Activated CD8-positive, alpha-beta memory T cell treated with anti-CD3 and anti-CD28 coated beads for 24 hours (primary cell): ENCODE measurements around the gene DNAJC5.

ENCODE experiments used
- DNase-seq: peaks from one replicate; pipeline ENCODE4 v3.0.0-alpha.2; 2020

DNAJC5 gene

DNA sequence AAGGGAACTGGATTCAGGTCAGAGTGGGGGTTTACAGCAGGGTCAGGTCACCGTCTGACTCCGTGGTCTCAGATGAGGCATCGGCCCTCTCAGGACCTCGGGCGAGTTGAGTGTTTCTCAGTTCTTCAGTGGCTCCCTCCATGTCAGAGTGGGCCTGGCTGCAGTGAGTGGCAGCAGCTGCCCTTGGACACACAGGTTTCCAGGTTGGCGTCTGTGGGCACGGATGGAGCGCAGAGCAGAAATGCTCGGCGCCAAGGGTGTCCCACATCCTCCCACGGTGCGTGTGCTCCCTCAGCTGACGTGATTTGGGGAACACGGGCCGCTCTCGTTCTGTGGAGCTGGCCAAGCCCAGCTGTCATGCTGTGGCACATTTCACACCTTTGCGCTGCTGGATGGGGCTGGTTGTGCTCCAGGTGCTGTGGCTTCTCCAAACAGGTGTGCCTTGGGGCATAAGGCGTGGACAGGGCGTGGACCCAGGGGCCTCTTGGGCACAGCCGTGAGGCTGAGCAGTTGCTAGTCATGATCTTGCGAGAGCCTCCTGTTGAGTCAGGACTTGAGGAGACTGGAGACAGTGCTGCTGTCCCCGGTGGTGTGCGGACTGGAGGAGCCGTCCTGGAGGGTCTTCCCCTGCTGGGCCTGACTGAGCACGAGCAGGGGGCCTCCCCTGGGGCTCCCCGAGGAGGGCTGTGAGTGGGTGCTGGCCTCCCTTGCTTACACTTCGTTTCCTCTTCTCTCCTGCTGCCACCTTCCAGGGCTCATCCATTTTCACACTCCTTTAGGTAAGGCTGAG, 9.5 kb upstream of the DNAJC5 start:
- no peak for DNase-seq

DNA sequence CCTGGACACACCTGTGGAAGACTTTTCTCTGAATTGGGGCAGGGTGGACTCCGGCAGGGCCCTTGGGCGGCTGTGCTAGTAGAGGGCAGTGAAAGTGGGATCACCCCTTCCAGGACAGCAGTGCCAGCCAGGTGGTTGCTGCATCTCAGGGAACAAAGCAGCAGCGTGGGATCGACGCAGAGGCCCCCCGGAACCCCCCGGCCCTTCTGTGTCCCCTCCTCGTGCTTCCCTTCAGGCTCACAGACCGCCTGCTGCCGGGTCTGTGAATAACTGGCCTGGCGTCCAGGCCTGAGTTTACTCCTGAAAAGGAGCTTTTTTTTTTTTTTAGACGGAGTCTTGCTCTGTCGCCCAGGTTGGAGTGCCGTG, 8.9 kb upstream of the DNAJC5 start:
- DNase-seq = no peak

DNA sequence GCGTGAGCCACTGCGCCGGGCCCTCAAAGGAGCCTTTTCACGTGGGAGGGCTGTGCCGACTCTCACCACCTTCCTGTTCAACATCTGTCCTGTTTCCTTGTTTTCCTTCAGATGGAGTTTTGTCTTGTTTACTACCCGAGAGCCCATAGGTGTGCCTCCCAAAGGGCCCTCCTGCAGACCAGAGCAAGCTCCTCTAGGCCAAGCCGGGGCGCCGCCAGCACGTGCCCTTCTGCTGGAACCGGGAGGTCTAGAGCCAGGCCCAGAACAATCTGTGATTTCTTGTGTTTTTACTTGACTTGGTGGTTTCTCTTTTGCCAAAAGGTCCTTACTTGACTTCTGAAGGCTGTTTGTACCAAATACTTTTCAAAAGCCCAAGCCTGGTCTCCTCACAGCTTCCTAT, 8.0 kb upstream of the DNAJC5 start:
- DNase-seq = no peak

DNA sequence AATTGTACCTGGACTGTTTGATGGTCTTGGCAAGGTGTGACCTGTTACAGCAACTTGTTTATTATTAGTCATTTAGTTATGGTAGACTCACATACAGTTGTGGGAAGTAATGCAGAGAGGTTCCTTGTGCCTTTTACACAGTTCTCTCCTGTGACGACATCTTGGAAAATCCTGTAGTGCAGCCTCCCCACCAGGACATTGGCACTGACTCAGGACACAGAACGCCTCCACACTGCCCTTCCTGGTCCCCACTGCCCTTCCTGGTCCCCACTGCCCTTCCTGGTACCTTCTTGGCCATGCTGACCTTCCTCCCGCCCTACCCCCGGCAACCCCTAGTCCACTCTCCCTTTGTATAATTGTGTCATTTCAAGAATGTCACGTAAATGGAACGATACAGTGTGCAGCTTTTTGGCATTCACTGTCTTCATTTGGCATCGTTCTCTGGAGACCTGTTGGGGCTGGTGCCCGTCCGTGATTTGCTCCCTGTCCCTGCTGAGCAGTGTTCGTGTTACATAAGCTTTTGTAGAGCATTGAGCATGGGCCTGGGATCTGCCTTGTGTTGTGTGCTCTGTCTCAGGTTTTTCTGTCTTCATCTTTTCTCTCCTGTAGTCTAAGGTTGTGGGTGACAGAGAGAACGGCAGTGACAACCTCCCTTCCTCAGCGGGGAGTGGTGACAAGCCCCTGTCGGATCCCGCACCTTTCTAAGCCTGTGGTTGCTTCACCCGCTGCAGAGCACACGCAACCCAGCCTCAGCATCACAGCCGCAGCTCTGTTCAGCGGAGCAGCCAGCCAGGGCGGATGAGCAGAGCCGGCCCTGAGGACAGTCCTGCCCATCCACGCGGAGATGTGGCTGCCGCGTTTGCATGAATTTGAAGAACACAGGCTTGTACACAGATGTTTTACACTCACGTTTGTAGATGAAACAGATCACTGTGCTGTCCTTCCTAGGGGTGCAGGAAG, 5.4 kb upstream of the DNAJC5 start:
- no peak for DNase-seq

DNA sequence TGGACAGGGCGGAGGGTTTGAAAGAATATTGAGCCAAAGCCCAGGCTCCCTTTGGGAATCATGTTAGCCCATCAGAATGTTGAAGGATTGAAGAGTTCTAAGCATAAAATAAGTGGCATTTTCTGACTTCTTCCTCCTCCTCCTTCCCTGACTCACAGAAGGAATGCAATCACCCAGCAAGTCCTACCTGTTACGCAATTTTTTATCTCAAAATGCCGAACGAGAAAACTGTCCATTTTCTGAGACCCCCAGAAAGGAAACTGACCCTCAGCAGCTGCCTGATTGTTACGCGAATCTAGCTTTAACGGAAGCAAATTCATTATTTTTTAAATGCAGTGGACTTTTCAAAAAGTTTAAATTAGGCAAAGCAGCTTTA, 4.7 kb upstream of the DNAJC5 start:
- DNase-seq = no peak

DNA sequence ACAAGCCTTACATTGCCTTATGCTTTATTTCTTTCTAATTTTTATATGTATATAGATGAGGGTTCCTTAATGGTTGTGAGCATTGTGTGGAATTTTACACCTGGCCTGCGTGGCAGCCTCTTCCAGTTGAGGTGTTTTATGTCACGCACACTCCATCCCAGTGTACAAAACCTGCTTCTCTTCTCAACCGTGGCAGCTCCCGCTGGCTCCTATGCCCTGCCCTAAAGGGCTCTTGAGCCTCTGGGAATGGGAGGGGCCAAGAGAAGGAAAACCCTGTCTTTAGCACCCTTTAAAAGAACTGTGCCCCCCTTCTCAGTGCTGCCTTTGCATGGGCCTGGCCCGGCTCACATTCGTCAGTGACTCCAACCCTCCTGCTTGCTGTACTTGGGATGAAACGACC, 4.3 kb upstream of the DNAJC5 start:
- DNase-seq = no peak

DNA sequence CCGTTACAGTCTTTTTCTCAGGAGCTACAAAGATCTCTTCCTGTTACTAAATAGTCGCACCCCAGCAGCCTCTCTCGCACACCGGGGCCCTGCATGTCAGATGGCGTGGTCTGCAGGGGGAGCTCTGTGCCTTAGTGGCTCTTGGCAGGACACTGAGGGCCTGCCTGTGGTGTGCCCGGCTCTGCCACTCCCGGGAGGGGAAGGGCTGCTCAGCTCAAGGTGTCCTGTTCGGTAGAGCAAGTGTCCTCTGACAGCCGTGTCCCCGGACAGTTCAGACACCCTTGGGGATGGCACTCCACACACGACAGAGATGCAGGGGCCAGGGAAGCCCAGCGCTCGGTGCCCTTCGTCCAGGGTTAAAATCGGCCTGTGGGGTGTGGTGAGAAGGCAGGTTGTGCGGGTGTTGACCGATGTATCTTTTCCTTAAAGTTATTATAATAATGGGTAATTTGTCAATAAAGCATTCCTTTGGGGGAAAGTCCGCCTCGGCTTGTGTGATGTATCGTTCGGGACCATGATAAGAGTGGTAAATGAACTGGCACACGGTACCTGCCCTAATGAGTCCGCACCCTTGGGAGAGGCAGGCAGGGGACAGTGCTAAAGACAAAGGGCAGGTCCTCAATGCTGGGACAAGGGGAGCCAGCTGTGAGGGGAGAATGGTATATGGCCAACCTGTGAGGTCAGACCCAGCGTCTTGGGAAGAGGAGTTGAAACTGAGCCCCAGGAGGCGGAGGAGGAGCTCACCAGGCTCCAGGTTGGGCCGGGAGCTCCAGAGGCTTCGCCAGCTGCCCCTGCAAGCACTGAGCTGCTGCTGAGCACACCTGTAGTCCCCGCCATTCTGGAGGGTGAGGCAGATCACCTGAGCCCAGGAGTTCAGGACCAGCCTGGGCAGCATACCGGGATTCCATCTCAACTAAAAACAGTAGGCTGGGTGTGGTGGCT, 3.6 kb upstream of the DNAJC5 start:
- no peak for DNase-seq

DNA sequence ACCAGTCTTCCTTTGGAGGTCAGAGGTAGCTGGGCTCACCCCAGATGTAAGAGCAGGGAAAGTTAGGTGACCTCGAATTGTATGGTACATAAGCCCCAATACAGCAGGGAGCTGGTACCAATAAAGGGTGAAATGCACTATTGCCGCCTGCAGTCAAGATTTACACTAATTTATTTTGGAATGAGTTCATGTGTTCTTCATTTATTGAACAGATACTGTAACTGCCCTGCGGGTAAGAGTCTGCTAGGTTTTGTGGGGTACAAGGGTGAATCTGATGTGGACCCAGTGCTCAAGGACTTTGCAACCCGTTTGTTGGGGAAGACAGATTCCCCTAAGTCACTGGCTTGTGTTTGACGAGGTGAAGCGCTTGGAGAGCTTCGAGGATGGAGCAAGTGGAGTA, 2.5 kb upstream of the DNAJC5 start:
- no peak for DNase-seq

DNA sequence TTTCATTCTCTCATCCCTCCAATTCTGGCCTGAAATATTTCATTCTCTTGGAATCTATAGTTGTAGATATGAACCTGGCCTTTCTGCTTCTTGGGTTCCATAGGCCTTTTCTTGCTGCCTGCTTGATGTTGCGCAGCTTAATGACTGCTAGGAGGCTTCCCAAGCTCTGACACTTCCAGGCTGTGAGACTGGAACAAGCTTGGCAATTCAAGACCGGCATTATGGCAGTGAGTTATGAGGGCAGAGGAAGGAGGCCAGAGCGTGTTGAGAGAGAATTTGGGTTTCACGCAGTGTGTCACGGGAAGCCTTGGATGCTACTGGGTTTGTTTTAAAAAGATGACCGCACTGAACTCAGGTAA, 948 bp upstream of the DNAJC5 start:
- DNase-seq = no peak

DNA sequence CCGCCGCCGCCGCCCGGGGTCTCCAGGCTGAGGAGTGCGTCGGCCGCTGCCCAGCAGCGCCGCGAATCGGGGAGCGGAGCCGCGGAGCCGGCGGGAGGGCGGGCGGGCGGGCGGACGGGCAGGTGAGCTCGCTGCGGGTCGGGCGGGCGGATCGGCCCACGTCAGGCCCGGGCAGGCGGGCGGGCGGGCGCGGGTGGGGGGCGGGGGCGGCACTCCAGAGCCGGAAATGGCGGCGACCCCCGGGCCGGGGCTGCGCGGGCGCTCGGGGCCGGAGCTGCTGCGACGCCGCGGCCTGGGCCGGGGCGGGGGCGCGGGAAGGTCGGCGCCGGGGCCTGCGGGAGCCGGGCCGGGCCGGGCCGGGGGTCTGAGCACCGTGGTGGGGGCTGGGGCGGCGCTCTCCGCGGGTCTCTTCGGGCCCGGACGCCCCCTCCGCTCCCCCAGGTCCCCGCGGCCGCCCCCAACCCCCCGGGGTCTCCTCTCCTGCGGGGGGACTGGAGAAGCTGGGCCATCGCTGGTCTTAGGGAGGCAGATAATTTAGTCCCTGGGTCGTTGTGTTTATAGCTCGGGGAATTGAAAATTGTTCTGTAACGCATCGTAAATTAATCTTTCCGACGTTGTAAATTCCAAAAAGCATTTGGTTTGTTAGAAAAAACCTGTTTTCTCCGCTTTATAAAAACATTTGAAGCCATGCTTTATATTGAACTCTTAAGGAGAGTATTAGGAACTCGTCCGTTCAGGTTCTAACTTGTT, 451 bp downstream of the DNAJC5 start:
- no peak for DNase-seq

DNA sequence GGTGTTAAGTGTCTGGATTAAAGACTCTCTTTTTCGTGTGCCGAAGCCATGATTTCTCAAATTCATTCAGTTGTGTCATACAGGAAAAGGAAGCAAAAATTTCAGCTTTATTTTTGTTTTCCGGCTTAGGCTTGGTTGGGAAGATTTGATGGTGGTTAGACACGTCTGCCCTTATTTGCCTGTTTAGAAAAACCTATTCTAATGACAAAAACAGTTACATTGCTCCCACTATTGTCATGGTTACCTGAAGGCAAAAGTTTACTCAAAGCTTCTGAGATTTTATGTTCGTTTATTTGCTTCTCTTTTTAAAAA, 982 bp downstream of the DNAJC5 start:
- no peak for DNase-seq

DNA sequence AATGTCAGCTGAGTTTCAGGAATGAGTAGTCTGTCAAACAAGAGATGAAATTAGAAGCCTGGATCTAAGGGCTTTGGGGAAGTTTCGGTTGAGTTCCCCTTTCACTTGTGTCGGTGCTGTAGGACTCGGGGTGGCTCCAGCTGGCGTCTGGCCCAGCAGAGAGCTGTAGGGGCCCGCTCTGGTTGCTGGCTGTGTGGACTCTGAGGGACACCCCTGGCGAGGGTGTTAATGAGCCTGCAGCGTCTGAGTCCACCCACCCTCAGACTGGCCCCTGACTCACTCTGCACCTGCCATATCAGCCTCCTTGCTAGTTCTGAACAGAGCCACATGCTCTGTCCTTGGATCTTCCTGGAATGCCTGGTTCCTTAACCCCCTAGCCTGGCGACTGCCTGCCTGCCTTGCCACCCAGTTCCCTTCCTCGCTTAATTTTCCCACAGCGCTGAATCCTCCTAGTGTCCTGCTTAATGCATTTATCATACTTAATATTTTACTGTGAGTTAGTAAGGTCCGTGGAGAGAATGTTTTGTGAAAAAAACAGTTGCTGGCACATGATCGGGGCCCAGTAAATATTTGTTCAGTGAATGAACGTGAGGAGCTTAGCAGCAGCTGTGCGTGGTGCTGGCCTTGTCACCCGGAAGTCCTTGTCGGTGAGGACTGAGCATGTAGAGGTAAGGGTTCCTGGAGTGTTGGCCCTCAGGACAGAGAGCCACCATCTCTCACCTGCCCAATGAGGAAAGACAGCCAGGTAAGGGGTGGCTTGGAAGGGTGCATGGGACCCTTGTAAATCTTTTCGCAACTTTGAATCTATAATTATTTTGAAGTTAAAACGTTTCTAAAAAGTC, 1.6 kb downstream of the DNAJC5 start:
- peak; percentile 68 for DNase-seq

DNA sequence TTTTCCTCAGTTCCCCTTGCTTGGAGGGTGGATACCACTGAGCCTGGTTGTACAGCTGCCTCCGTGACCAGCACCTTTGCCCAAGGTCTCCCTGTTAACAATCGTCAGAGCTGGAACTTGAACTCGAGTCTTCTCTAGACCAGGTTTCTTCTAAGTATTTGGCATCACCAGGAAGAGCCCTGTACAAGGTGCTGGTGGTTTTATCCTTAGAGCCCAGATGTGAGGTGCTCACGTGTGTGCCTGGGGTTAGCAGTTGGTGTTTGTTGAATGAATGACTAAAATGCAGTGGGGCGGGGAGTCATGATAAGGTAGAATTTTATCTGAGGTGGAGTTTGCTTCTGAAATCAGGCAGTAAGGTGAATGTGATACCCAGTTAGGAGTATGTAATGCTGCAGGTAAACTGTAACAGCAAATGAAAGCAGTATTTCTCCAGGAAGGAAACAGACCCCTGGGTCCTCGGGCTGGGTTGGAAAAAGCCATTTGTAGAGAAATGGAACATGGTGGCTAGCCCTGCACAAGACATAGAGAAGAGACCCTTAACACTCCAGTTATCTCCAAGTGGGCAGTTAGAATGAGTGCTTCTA, 3.1 kb downstream of the DNAJC5 start:
- DNase-seq = no peak

DNA sequence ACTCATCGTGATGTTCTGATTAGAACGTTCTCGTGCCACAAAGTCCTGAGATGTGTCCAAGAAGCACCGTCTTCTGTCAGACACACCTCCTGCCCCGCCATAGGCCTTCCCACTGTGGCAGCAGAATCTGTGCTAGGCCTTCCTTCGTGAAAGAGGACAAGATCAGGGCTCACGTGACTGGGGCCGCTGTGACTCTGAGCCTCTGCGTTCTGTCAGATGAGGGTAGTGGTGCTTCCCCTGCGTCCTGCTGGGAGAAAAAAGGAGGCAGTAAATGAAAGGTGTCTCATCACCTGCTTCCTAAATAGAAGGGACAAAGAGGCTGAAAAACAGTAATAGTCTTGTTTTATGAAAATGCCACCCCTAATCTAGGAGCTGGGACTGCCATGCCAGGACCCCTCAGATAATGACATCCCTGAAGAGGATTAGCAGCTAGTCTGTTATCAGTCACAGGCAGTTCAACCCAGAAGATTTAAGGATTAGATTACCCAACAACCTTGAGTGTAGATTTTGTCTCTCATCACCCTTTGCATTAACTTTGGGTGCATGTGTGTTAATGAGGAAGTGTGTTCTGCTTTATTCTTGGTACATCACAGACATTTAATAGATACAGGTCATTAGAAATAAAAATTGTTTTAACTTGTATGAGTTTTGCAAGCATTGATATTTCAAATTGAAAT, 4.1 kb downstream of the DNAJC5 start:
- DNase-seq = no peak

DNA sequence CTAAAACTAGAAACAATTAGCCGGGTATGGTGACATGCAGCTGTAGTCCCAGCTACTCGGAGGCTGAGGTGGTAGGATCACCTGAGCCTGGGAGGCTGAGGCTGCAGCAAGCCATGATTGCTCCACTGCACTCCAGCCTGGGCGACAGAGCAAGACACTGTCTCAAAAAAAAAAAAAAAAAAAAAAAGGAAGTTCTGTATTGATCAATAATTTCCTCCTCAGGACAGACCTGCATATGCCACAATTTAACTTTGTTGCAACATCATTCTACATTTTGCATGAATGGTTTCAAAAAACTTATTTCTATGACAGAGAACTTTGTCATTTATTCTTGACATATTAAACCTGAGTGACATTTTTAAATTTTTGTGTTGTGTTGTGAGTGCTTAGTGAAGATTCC, 5.5 kb downstream of the DNAJC5 start:
- DNase-seq = no peak

DNA sequence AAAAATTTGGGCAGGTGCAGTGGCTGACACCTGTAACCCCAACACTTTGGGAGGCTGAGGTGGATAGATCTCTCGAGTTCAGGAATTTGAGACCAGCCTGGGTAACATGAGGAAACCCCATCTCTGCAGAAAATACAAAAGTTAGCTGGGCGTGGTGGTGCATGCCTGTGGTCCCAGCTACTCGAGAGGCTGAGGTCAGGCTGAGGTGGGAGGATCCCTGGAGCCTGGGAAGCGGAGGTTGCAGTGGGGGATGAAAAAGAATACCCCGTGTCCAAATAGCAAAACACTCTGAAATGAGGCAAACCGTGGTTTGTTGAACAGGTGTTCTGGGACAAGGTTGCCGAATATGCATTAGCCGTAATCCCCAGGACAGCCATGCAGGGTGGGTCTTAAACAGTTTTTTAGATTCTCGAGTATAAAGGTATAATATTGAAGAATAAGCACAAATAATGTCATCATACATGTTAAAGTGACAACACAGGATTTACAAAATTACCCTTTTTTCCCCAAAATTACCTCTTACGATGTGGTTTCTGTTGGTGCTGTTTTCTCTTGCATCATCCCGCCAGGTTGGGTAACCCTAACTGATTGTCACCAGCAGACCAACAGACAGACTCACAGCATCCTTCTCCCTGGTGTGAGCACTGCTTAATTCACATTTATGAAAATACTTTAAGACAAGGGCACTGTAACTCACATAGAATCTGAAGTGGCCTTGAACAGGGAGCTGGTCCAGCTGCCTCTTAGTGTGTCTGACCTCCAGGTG, 9.1 kb downstream of the DNAJC5 start:
- DNase-seq = no peak

DNA sequence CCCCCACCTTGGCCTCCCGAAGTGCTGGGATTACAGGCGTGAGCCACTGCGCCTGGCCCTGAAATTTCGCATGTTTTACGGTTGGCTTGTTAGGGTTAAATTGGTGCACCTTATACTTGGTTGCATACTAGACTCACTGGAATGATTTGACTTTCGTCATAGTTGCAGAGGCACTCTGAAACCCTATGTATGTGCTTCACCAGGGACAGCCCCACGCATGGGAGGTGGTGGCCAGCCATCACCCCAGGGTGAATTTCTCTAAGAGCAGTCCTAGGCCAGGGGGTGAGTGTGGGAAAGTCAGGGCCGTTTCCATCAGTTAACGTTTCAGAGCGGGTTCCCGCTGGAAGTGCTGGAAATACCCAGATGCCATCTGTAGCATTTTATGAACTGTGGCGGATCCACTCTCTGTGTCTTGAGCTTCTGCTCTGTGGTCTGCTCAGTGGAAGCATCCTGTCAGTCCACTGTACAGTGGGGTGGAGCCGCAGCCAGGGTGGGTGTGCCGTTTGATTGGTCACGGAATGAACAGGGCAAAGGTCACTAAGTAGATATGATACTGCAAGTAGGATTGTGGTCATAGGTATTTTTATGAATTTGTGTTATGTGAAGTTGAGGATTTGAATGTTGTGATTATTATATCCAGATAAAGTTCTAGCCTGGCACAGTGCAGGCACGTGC, 13.2 kb downstream of the DNAJC5 start:
- no peak for DNase-seq

DNA sequence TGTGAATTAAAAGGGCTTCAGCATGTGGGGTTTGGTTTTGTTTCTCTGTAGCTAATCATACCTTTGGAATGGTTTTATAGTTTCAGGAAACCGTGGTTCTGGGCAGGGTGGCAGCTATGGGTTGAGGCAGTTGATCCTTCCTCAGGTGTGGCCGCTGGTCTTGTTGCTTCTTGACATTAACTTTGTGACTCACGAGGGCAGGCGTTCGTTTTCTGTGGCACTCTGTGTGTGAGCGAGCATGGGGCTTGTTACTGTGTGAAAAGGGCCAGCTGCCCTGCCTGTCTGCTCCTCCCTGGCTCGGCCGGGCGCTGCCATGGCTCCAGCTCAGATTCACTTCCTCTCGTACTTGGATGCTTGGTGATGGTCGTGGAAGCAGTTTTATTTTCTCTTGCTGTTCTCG, 16.2 kb downstream of the DNAJC5 start:
- DNase-seq = no peak

DNA sequence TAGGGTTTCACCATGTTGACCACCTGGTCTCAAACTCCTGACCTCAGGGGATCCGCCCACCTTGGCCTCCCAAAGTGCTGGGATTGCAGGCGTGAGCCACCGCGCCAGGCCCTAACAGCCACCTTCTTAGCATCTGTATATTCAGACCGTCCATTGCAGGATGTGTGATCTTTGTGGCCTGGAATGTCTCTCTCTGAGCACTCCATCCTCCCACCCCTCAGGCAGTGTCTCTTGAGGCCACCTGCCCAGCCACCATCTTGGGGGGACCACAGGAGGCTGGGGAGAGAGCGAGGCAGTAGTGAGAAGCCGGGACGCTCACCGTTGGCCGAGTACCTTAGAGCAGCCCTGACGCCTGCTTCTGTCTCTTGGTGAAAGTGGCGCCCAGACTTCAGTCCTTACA, 18.8 kb downstream of the DNAJC5 start:
- no peak for DNase-seq
